M059J (cell line): ENCODE data around the gene ELF5. TPM values are rescaled to one million over a fixed set of nuclear protein-coding genes. Genes with fewer than 3 reads are reported as not detected.

Experiments
- DNase-seq: peaks from one replicate; pipeline ENCODE4 v3.0.0-alpha.2; 2012; ENCODE audit warnings: low read depth
- total RNA-seq: library from RNA; depleted of rRNA; stranded (reverse); fragments of >200 nt; shearing (Covaris generic); gene quantifications from 2 replicates; pipeline ENCODE4 v1.2.3, GENCODE V29; 2014

ELF5 gene
- total RNA-seq, 1 experiment from 2014 or later: 0.79 TPM

- DNase-seq: peak; percentile 14
Observed at GRCh38 chr11:34454308-34455032, 59.1 kb downstream of the ELF5 start.

GRCh38 chr11:34451053-34451452 lies 62.5 kb downstream of the ELF5 start:
- DNase-seq: no peak

- DNase-seq: peak; percentile 58
Observed at GRCh38 chr11:34449013-34449412, 64.6 kb downstream of the ELF5 start.

- no peak for DNase-seq
Observed at GRCh38 chr11:34448223-34448994, 65.2 kb downstream of the ELF5 start.

- no peak for DNase-seq
Observed at GRCh38 chr11:34447044-34447443, 66.5 kb downstream of the ELF5 start.

GRCh38 chr11:34446386-34446785 lies 67.2 kb downstream of the ELF5 start:
- no peak for DNase-seq

GRCh38 chr11:34445956-34446355 lies 67.6 kb downstream of the ELF5 start:
- DNase-seq: no peak

- DNase-seq: no peak
Observed at GRCh38 chr11:34444428-34444827, 69.2 kb downstream of the ELF5 start.

GRCh38 chr11:34443136-34443535 lies 70.5 kb downstream of the ELF5 start:
- peak; percentile 39 for DNase-seq

GRCh38 chr11:34441814-34442213 lies 71.8 kb downstream of the ELF5 start:
- DNase-seq: no peak

- DNase-seq: no peak
Observed at GRCh38 chr11:34439610-34440198, 73.9 kb downstream of the ELF5 start.

GRCh38 chr11:34438529-34439507 lies 74.8 kb downstream of the ELF5 start, which contains the start of gene CAT:
Gene CAT (plus strand): TSS chr11:34438934. CDS start chr11:34439014, 80 bp downstream.
- peak; percentile 97 for DNase-seq

- no peak for DNase-seq
Observed at GRCh38 chr11:34437224-34438125, 76.1 kb downstream of the ELF5 start.

- DNase-seq: no peak
Observed at GRCh38 chr11:34433899-34434298, 79.7 kb downstream of the ELF5 start.

GRCh38 chr11:34432822-34433221 lies 80.8 kb downstream of the ELF5 start:
- no peak for DNase-seq

- DNase-seq: no peak
Observed at GRCh38 chr11:34431979-34432378, 81.6 kb downstream of the ELF5 start.
